Frontal cortex (tissue), 4 donors: ENCODE data around the gene PRKG2. TPM values are rescaled to one million over a fixed set of nuclear protein-coding genes. Genes with fewer than 3 reads are reported as not detected.

Experiments used
- DNase-seq, 2 donors: peaks; one replicate each; pipeline ENCODE4 v3.0.0; 2012; ENCODE audit warnings: low spot score in 2 of 2
- FAIRE-seq: peaks from 2 replicates; lab custom pipeline; 2012; peaks lifted over from hg19 to GRCh38; lab: Jason Lieb, UNC
- total RNA-seq: library from RNA; depleted of rRNA; stranded (reverse); fragments of >200 nt; gene quantifications from one replicate; pipeline ENCODE4 v1.2.3, GENCODE V29; 2014
- donor health status: control.
- donor health status: control.
- donor health status: control.

The PRKG2 gene
- total RNA-seq, 1 donor from 2014 or later = 13.0 TPM

DNA sequence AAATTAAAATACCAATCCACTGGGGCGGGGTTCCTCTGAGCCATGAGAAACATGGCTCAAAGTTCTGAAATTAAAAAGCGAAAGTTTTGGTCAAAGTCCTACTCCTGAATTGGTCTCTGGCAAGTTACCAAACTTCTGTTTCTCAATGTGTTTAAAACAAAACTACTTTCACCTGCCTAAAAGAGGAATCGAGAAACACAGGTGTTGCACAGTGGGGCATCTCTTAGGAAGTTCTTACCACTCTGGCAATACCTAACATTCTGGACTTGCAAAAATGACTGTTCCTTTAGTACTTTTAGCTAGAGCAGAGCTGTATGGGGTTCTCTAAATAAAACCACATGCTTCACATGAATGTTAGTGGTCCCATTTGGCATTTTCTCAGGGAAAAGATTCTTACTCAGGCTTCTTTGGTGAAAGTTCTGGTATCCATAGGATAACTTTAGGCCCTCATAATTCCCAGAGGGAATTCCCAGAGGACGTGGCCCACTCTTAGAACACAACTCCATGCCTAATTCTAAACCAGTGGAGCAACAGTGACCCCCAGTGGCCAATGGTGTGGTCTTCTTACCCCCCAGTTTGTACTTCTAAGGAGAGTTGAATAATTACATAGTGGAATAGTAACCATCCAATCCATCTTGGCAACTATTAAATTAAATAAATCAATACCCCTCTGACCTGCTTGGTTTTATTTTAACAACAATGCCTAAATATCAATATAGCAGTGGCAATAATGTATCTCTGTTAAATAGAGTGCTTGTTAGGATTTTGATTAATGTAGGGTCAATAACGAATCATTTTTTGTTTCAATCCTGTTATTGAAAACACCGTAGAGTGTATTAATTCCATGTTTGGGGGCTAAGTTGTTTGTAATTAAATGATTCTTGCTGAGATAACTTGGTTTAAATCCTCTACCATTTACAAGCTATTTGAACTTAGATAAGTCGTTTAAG, 162.6 kb downstream of the PRKG2 start:
- no peak for FAIRE-seq
- no peak for DNase-seq

DNA sequence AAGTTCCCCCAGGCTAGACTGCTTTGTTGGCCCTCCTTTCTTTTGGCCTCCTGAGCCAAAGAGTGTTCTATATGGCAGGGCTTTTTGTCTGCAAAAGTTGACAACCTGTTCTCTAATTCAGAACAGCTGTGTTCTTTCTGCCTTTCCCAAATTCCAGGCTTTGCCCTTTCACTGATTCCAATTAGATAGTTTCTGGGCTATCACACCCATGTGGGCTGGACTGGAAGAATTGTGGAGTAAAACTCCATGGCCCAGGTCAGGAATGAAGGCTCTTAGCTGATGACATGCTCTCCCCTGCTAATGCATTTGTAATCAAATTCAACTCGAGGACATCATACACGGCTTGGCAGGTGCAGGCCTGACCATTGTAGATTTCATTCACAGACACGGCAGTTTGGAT, 165.1 kb downstream of the PRKG2 start:
- DNase-seq = no peak
- no peak for FAIRE-seq

DNA sequence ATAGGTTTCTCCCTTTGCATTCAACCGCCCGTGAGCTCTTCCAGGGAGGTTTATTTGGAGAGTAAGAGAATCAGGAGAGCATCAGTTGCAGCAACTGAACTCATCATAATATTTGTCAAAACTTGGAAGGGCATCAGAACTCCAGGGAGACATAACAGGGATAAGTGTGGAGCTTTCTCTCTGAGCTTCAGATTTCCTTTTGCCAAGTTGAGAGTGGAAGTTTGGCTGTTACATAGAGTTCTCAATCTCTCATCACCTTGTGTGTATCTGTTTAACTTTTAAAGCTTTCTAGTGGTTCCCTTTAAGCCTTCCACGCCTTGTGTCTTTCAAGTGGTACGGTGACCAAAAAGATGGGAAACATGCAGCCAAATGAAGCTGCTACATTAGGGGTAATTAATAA, 165.7 kb downstream of the PRKG2 start:
- FAIRE-seq = no peak
- no peak for DNase-seq

DNA sequence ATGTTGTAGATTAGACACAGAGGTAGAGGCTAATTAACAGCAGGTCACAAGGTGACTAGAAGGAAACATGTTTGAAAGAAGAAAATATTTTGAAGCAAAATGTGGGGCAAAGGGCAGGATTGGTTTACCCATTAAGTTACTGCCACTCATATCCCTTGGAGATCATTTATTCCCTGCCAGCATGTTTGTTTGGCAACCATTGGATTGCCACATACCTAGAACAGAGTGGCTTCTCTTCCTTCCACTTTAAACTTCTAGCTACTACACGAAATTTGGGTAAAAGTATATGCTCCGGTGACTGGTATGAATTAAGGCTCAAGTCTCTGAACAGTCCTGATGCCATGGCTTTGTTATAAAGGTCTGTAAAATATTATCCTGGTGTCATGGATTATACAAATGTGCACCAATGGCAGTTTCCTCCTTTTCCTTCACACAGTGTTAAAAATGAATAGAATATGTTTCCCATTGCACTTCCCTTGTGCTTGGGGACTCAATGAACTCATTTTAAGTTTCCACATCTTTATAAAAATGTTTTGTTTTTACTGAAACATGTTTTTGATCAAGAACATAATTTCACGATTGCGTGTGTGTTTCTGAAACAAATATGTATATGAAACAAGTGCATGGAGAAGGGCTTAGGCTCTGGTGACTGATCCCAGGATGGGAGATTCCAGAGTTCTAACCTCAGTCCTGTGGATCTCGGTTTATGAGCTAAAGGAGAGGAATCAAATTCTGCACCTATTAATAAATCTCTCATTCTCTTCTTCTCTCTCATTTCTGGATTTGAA, 172.2 kb downstream of the PRKG2 start:
- FAIRE-seq = no peak
- DNase-seq = no peak

DNA sequence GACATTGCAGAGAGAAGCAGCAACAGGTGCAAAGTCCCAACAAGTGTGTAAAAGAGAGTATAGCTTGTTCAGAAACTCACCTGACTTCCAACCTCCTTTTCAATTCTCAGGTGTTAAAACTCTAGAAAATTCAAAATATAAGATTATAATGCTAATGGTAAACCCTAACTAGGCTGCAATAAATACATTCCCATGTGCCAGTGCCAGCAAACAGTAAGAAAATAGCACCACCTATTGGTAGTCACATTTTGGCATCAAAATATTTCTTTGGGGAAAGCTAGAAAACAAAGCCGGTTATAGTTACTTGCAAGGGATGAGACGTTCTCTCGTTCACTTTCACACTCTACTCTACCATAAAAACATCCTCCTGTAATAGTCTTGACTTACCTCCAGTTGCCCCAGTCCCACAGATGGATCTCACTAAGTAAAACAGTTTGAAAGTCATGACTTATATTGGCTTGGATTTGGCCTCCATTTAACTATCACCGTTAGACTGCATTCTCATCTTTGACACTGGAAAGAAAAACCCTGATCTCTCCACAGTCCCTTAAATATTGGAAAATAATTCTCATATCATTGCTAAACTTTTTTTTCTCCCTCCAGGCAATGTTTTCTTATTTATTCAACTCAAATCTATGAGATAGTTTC, 174.9 kb downstream of the PRKG2 start:
- FAIRE-seq (peak; percentile 55), DNase-seq (no peak)

DNA sequence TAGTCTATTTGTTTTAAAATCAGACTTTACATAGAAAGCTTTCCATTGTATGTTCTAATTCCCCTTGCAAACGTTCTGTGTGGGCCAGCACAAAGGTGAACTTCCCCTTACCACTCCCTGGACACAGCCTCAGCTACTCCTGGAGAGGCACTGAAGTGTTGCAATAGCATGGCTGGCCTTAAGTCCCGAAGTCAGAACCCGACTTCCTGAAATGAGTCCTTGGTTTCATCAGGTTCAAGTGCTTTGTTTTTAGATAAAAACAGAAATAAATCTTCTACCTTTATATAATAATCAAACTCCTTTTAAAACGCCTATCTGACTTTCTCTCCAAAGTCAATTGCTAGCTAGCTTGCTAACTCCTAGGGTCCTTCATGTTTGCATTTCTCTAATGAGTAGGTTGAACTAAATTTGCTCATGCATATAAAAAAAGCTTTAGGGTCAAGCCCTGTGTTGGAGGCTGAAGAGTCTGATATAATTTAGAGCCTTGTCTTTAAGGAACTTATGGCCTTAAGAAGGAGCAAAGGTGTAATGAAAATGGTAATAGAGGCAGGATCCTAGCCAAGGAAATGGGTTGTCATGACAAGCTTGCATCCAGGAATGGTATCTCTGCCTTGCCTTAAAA, 175.6 kb downstream of the PRKG2 start:
- FAIRE-seq (no peak), DNase-seq (no peak)

DNA sequence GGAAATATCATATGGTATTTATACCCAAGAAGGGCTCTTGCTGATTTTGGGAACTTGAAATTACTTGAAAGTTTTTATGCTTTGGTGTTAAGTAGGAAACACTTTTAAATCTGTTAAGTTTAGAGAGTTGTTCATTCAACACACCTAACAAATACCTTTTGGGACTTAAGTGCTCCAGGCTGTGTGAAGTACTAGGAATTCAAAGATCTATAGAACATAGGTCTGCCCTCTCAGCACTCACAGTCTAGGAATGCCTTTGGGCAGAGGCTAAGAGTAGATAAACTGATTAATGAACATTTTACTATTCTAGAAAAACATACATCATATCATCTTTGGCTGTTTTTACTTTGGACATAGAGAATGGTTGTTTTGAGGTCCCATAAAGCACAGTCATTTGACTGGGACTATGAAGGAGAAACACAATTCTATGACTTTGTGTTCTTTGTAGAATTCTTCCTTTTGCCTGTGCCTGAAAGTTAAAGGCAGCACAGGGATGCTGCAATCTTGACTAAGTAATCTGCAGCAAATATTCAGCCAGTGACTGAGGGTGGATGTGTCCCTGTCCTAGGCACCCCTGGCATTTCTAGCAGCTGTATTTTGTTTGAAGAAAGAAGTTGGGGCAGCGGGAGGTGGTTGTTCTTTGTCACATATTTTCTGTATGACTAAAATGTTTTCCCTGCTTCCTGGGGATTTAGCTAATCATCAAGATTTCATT, 176.2 kb downstream of the PRKG2 start:
- FAIRE-seq = no peak

More for the DNA sequence above, 176.2 kb downstream of the PRKG2 start:
- DNase-seq = no peak

Other genes with a start within 250 kb of the PRKG2 start
- 5.7 TPM for gene BMP3, start 184.5 kb downstream of the PRKG2 start, total RNA-seq